ENCODE results near the gene CCDC192. TPM values are rescaled to one million over a fixed set of nuclear protein-coding genes. Genes with fewer than 3 reads are reported as not detected.

The CCDC192 gene
- total and polyA plus RNA-seq, 10 of the 15 experiments (the other 5 are each of a cell fraction or from before 2014, with no cell fraction given), result 0.20 to 0.79 (median 0.32) TPM; not detected in 4

- no peak for TF ChIP-seq ZBTB40 (IDR thresholded peaks at IDR 0.05; ENCODE audit: borderline replicate concordance)
- TF ChIP-seq RAD51 (IDR thresholded peaks at IDR 0.05), result no peak
- no peak for TF ChIP-seq YY1 (IDR thresholded peaks at IDR 0.05; ENCODE audit: low read depth, low read length)
- TF ChIP-seq POLR2A (IDR thresholded peaks at IDR 0.05; ENCODE audit: low read depth, low read length), result no peak
- TF ChIP-seq BHLHE40 (IDR thresholded peaks at IDR 0.05; ENCODE audit: borderline replicate concordance in 1 of 2, low read depth in 2 of 2, low read length in 1 of 2), result no peak
- no peak for TF ChIP-seq CREB1 (IDR thresholded peaks at IDR 0.05; ENCODE audit: low read depth)
- no peak for TF ChIP-seq NFYB (IDR thresholded peaks at IDR 0.05; ENCODE audit: insufficient read depth, low read depth, low read length)
Observed at GRCh38 chr5:127871503-127872153, 168.4 kb downstream of the CCDC192 start (continued).

- no peak overlapping the region for H3K4me3 ChIP-seq
- FAIRE-seq (no peak), ATAC-seq (no peak), DNase-seq (ENCODE audit: low read depth, low spot score) (no peak)
- intact Hi-C loops (cut with micrococcal nuclease; ENCODE audit: unreplicated experiment) (loop anchor here (10.0 kb wide), 1 partner anchor 622 kb away; no protein-coding TSS in a partner anchor), in situ Hi-C loops (cut with MboI) (loop anchor here (5.0 kb wide), 1 partner anchor 310 kb away; no protein-coding TSS in a partner anchor)
- H2AFZ ChIP-seq (ENCODE audit: control insufficient read depth, low read depth, low read length), result no peak overlapping the region
- no peaks in the 10 kb centered on the region for H4K20me1 ChIP-seq (ENCODE audit: control insufficient read depth, insufficient read depth)
- no peaks in the 10 kb centered on the region for H3K9me3 ChIP-seq (replicated peaks; ENCODE audit: control insufficient read depth, insufficient read depth, low read length)
- H3K27me3 ChIP-seq (replicated peaks in 1 of 2; ENCODE audit: control insufficient read depth in 2 of 2, insufficient read depth in 2 of 2, low read length in 1 of 2), result no peaks in the 10 kb centered on the region
- H3K27ac ChIP-seq (ENCODE audit: control insufficient read depth, insufficient read depth), result no peak overlapping the region
- ChIA-PET RAD21 (ENCODE audit: unreplicated experiment) (interaction anchor here (0.7 to 1.4 kb wide), 3 partner anchors 36 to 309 kb away, joined by 3 to 7 read pairs (median 4); no protein-coding TSS in a partner anchor), SMC1A (ENCODE audit: uncharacterized antibody, unreplicated experiment) (interaction anchor here (0.8 to 1.8 kb wide), 12 partner anchors 13 to 309 kb away, joined by 3 to 5 read pairs (median 4); no protein-coding TSS in a partner anchor), POLR2A (interaction anchor here (0.5 to 1.0 kb wide), 3 partner anchors 10 to 640 kb away, joined by 3 to 4 read pairs (median 3); no protein-coding TSS in a partner anchor), CTCF (interaction anchor here (0.8 to 7.7 kb wide), 4 partner anchors 38 to 327 kb away, joined by 3 to 78 read pairs (median 3); no protein-coding TSS in a partner anchor)
- BruUV-seq (replicated peaks), result no TSS peak
- H3K4me1 ChIP-seq (ENCODE audit: control insufficient read depth, insufficient read depth, low read length), result no peaks in the 10 kb centered on the region; the same call in 1 of the 2 replicates
- no peaks in the 10 kb centered on the region for H3K79me2 ChIP-seq (ENCODE audit: control insufficient read depth, insufficient read depth, low read length)
- H3K36me3 ChIP-seq (ENCODE audit: control insufficient read depth in 2 of 2, insufficient read depth in 2 of 2, low read length in 1 of 2), result no peaks in the 10 kb centered on the region
- no peak overlapping the region for H3K4me2 ChIP-seq (ENCODE audit: control insufficient read depth, insufficient read depth)
- H3K9ac ChIP-seq (ENCODE audit: control insufficient read depth, insufficient read depth, low read length), result no peak overlapping the region
- no peak for TF ChIP-seq FOXK2 (IDR thresholded peaks at IDR 0.05)
- TF ChIP-seq POU2F2 (IDR thresholded peaks at IDR 0.05; ENCODE audit: borderline replicate concordance, low read depth, low read length), result no peak
- no peak for TF ChIP-seq STAT3 (IDR thresholded peaks at IDR 0.05; ENCODE audit: low read depth, low read length)
- TF ChIP-seq IRF5 (IDR thresholded peaks at IDR 0.05; ENCODE audit: borderline replicate concordance), result no peak
- TF ChIP-seq STAT1 (conservative IDR thresholded peaks at IDR 0.05), result no peak
- TF ChIP-seq, protein P1, sequence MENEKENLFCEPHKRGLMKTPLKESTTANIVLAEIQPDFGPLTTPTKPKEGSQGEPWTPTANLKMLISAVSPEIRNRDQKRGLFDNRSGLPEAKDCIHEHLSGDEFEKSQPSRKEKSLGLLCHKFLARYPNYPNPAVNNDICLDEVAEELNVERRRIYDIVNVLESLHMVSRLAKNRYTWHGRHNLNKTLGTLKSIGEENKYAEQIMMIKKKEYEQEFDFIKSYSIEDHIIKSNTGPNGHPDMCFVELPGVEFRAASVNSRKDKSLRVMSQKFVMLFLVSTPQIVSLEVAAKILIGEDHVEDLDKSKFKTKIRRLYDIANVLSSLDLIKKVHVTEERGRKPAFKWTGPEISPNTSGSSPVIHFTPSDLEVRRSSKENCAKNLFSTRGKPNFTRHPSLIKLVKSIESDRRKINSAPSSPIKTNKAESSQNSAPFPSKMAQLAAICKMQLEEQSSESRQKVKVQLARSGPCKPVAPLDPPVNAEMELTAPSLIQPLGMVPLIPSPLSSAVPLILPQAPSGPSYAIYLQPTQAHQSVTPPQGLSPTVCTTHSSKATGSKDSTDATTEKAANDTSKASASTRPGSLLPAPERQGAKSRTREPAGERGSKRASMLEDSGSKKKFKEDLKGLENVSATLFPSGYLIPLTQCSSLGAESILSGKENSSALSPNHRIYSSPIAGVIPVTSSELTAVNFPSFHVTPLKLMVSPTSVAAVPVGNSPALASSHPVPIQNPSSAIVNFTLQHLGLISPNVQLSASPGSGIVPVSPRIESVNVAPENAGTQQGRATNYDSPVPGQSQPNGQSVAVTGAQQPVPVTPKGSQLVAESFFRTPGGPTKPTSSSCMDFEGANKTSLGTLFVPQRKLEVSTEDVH (IDR thresholded peaks at IDR 0.05; ENCODE audit: low read depth, partially characterized antibody), result no peak
Observed at GRCh38 chr5:127872494-127872893, 169.3 kb downstream of the CCDC192 start.

Data from GM12878 (cell line).